ENCODE results near the gene KRTAP10-12. TPM values are rescaled to one million over a fixed set of nuclear protein-coding genes. Genes with fewer than 3 reads are reported as not detected.

The KRTAP10-12 gene
- total RNA-seq, 1 experiment from 2014 or later: not detected

- no TSS peak for BruUV-seq (replicated peaks)
- ATAC-seq: no peak
Observed at GRCh38 chr21:44708213-44708865, 11.4 kb downstream of the KRTAP10-12 start.

More at GRCh38 chr21:44708213-44708865, 11.4 kb downstream of the KRTAP10-12 start:
- ChIA-PET RAD21 (ENCODE audit: low non-redundant PET in 1 of 2, low total read pairs in 2 of 2, uncharacterized antibody in 2 of 2, unreplicated experiment in 2 of 2) (no interaction called here), CTCF (no interaction called here), POLR2A (no interaction called here)
- TF ChIP-seq ELF1 (IDR thresholded peaks at IDR 0.05; ENCODE audit: borderline replicate concordance, low read depth) (no peak), POLR2AphosphoS5 (IDR thresholded peaks at IDR 0.05; ENCODE audit: low read depth, low read length) (no peak), POLR2A (IDR thresholded peaks at IDR 0.05; ENCODE audit: borderline replicate concordance, extremely low read depth, insufficient read depth, insufficient read length) (no peak), MAX (IDR thresholded peaks at IDR 0.05) (no peak), SRF (IDR thresholded peaks at IDR 0.05; ENCODE audit: low read depth) (no peak), EGR1 (IDR thresholded peaks at IDR 0.05; ENCODE audit: low read depth) (no peak), EZH2phosphoT487 (IDR thresholded peaks at IDR 0.05; ENCODE audit: borderline replicate concordance) (no peak), CEBPB (IDR thresholded peaks at IDR 0.05; ENCODE audit: low read depth) (no peak), SIN3A (IDR thresholded peaks at IDR 0.05; ENCODE audit: low read depth) (no peak), RAD21 (IDR thresholded peaks at IDR 0.05; ENCODE audit: low read depth) (no peak), ATF3 (IDR thresholded peaks at IDR 0.05) (no peak), ZBTB33 (IDR thresholded peaks at IDR 0.05; ENCODE audit: extremely low read depth, insufficient replicate concordance, low read length) (no peak), SP1 (IDR thresholded peaks at IDR 0.05; ENCODE audit: low read depth) (no peak), JUND (IDR thresholded peaks at IDR 0.05) (no peak), FOSL1 (IDR thresholded peaks at IDR 0.05; ENCODE audit: low read depth) (no peak), CTCF (IDR thresholded peaks at IDR 0.05 in 2 of 3, conservative IDR thresholded peaks at IDR 0.05 in 1 of 3; ENCODE audit: borderline replicate concordance in 1 of 3, insufficient read depth in 1 of 3, low read depth in 2 of 3, low read length in 2 of 3) (no peak)
- TF ChIP-seq, protein P1, sequence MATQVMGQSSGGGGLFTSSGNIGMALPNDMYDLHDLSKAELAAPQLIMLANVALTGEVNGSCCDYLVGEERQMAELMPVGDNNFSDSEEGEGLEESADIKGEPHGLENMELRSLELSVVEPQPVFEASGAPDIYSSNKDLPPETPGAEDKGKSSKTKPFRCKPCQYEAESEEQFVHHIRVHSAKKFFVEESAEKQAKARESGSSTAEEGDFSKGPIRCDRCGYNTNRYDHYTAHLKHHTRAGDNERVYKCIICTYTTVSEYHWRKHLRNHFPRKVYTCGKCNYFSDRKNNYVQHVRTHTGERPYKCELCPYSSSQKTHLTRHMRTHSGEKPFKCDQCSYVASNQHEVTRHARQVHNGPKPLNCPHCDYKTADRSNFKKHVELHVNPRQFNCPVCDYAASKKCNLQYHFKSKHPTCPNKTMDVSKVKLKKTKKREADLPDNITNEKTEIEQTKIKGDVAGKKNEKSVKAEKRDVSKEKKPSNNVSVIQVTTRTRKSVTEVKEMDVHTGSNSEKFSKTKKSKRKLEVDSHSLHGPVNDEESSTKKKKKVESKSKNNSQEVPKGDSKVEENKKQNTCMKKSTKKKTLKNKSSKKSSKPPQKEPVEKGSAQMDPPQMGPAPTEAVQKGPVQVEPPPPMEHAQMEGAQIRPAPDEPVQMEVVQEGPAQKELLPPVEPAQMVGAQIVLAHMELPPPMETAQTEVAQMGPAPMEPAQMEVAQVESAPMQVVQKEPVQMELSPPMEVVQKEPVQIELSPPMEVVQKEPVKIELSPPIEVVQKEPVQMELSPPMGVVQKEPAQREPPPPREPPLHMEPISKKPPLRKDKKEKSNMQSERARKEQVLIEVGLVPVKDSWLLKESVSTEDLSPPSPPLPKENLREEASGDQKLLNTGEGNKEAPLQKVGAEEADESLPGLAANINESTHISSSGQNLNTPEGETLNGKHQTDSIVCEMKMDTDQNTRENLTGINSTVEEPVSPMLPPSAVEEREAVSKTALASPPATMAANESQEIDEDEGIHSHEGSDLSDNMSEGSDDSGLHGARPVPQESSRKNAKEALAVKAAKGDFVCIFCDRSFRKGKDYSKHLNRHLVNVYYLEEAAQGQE (IDR thresholded peaks at IDR 0.05; ENCODE audit: low read depth): no peak
- H4K20me1 ChIP-seq (ENCODE audit: insufficient read depth): no peaks in the 10 kb centered on the region
- DNase-seq (ENCODE audit: low read depth, low spot score): no peak
- H3K4me3 ChIP-seq (replicated peaks in 1 of 2; ENCODE audit: low read depth in 1 of 2, low read length in 2 of 2): no peak overlapping the region
- peaks cover 20% of the 10 kb centered on the region; the same call in 1 of the 2 replicates for H3K27me3 ChIP-seq (ENCODE audit: insufficient read depth, low read length)
- no peak overlapping the region for H3K4me2 ChIP-seq (ENCODE audit: low read length)
- intact Hi-C loops (cut with micrococcal nuclease): no loop called here
- H2AFZ ChIP-seq (ENCODE audit: low read depth, low read length, poor library complexity, severe bottlenecking): no peak overlapping the region
- H3K79me2 ChIP-seq (ENCODE audit: insufficient read depth, low read length): no peaks in the 10 kb centered on the region
- no peaks in the 10 kb centered on the region for H3K36me3 ChIP-seq (ENCODE audit: control insufficient read depth in 1 of 2, insufficient read depth in 2 of 2, low read length in 2 of 2)
- no peaks in the 10 kb centered on the region for H3K9me2 ChIP-seq (ENCODE audit: insufficient read depth)
- H3K27ac ChIP-seq (ENCODE audit: low read depth, low read length): no peak overlapping the region
- no peaks in the 10 kb centered on the region for H3K9me3 ChIP-seq (ENCODE audit: control insufficient read depth in 1 of 2, insufficient read depth in 1 of 2, low read depth in 1 of 2, low read length in 2 of 2)
- no peak overlapping the region for H3K9ac ChIP-seq (ENCODE audit: low read length)
- peaks cover 0 to 6% of the 10 kb centered on the region in 2 experiments; a peak in 1 of 4 replicates for H3K4me1 ChIP-seq (ENCODE audit: control insufficient read depth in 1 of 2, insufficient read depth in 2 of 2, low read length in 2 of 2)
